Measurements from ENCODE around the gene ACSM4. TPM values are rescaled to one million over a fixed set of nuclear protein-coding genes. Genes with fewer than 3 reads are reported as not detected.

ACSM4 gene
- total RNA-seq, 1 donor = not detected

- no peak for TF ChIP-seq CTCF (IDR thresholded peaks at IDR 0.05; ENCODE audit: insufficient read depth, low read depth, low read length)
- no peak overlapping the region for H3K4me3 ChIP-seq (ENCODE audit: low read depth, low read length)
- no peak for DNase-seq (ENCODE audit: low read depth)
Measured at GRCh38 chr12:7351177-7351576, 47.3 kb downstream of the ACSM4 start.

- DNase-seq (ENCODE audit: low read depth) = no peak
- no peak for TF ChIP-seq CTCF (IDR thresholded peaks at IDR 0.05; ENCODE audit: insufficient read depth, low read depth, low read length)
- no peak overlapping the region for H3K4me3 ChIP-seq (ENCODE audit: low read depth, low read length)
Measured at GRCh38 chr12:7352661-7353060, 48.8 kb downstream of the ACSM4 start.

- DNase-seq (ENCODE audit: low read depth) = no peak
- no peak overlapping the region for H3K4me3 ChIP-seq (ENCODE audit: low read depth, low read length)
- TF ChIP-seq CTCF (IDR thresholded peaks at IDR 0.05; ENCODE audit: insufficient read depth, low read depth, low read length) = no peak
Measured at GRCh38 chr12:7354529-7354928, 50.7 kb downstream of the ACSM4 start.

- TF ChIP-seq CTCF (IDR thresholded peaks at IDR 0.05; ENCODE audit: insufficient read depth, low read depth, low read length) = no peak
- no peak overlapping the region for H3K4me3 ChIP-seq (ENCODE audit: low read depth, low read length)
- no peak for DNase-seq (ENCODE audit: low read depth)
Measured at GRCh38 chr12:7361265-7361664, 57.4 kb downstream of the ACSM4 start.

DNA sequence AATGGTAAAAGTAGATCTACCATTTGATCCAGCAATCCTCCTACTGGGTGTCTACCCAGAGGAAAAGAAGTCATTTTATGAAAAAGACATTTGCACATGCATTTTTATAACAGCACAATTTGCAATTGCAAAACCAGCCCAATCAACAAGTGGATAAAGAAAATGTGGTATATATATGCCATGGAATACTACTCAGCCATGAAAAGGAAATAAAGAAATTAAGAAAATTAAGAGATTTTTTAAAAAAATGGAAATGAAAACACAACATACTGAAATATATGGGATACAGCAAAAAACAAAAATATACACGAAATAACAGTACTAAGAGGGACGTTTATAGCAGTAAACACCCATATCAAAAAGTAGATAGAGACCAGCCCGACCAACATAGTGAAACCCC is 58.9 kb downstream of the ACSM4 start:
- H3K4me3 ChIP-seq (ENCODE audit: low read depth, low read length) = no peak overlapping the region
- no peak for TF ChIP-seq CTCF (IDR thresholded peaks at IDR 0.05; ENCODE audit: insufficient read depth, low read depth, low read length)
- no peak for DNase-seq (ENCODE audit: low read depth)

GRCh38 chr12:7369274-7369729 is 65.4 kb downstream of the ACSM4 start:
- no peak for TF ChIP-seq CTCF (IDR thresholded peaks at IDR 0.05; ENCODE audit: insufficient read depth, low read depth, low read length)
- H3K4me3 ChIP-seq (ENCODE audit: low read depth, low read length) = no peak overlapping the region
- DNase-seq (ENCODE audit: low read depth) = no peak

DNA sequence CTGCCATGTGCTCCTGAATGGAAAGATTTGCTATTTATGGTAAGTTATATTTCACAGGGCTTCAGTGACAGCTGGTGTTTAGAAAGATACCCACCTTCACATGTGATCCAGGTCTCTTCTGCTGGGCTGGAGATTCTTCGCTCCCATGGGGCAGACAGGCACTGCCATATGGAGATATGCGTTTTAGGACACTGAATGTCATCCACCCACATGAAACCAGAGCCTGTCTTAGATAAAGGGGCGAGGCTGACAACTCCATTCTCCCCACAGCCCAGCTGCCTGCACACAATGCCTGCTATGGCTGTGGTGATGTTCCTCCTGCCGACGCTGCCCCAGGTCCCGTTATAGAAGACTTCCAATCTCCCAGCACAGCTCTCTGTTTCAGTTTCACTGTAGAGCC is 69.4 kb downstream of the ACSM4 start:
- no peak for DNase-seq (ENCODE audit: low read depth)
- no peak overlapping the region for H3K4me3 ChIP-seq (ENCODE audit: low read depth, low read length)
- no peak for TF ChIP-seq CTCF (IDR thresholded peaks at IDR 0.05; ENCODE audit: insufficient read depth, low read depth, low read length)
